MM.1S (cell line): Measurements from ENCODE around the gene PFDN4.
A peak's percentile ranks its signal among the peaks of the same experiment; 100 is the strongest.

Experiments used
- CTCF ChIP-seq: fragments of 300-600 bp; sonication (generic); IDR thresholded peaks from 2 replicates; pipeline ENCODE4 v1.5.1; 2016; ENCODE audit warnings: antibody characterized with exemption, low read length, mixed read lengths
- EZH2 ChIP-seq: fragments of 300-600 bp; sonication (generic); optimal IDR thresholded peaks from 2 replicates; pipeline ENCODE3; 2017; ENCODE audit warnings: low read depth, mild to moderate bottlenecking, antibody characterized with exemption, low read length, mixed read lengths
- EZH2phosphoT487 ChIP-seq: fragments of 300-600 bp; sonication (generic); IDR thresholded peaks from 2 replicates; pipeline ENCODE4 v1.6.1; 2018; ENCODE audit warnings: antibody characterized with exemption, low read length

- TF ChIP-seq CTCF: peak; percentile 95
- TF ChIP-seq EZH2: no peak
- TF ChIP-seq EZH2phosphoT487: no peak
Measured at GRCh38 chr20:54199721-54200176, 8.1 kb upstream of the PFDN4 start.
